GM08714 (cell line): ENCODE measurements around the gene INSYN2B.

Experiments
- H3K4me3 ChIP-seq: fragments of 200-500 bp; sonication (Bioruptor generic); 2 replicates; pipeline ENCODE4 v1.5.1; 2014; ENCODE audit warnings: mild to moderate bottlenecking, low read length, inconsistent platforms
- ZNF274 ChIP-seq: IDR thresholded peaks from 2 replicates; pipeline ENCODE4 v1.6.1; 2012; ENCODE audit warnings: mild to moderate bottlenecking, low read depth, low read length

The INSYN2B gene

GRCh38 chr5:169922474-169922873 is 57.8 kb downstream of the INSYN2B start:
- no peak for TF ChIP-seq ZNF274
- H3K4me3 ChIP-seq = no peak overlapping the region

GRCh38 chr5:169921949-169922348 is 58.3 kb downstream of the INSYN2B start:
- no peak for TF ChIP-seq ZNF274
- H3K4me3 ChIP-seq = no peak overlapping the region

GRCh38 chr5:169921384-169921783 is 58.9 kb downstream of the INSYN2B start:
- H3K4me3 ChIP-seq = no peak overlapping the region
- no peak for TF ChIP-seq ZNF274

- no peak overlapping the region for H3K4me3 ChIP-seq
- TF ChIP-seq ZNF274 = no peak
Observed at GRCh38 chr5:169920474-169920873, 59.8 kb downstream of the INSYN2B start.

GRCh38 chr5:169918228-169918627 is 62.1 kb downstream of the INSYN2B start:
- H3K4me3 ChIP-seq = no peak overlapping the region
- no peak for TF ChIP-seq ZNF274

GRCh38 chr5:169917500-169917899 is 62.8 kb downstream of the INSYN2B start:
- no peak for TF ChIP-seq ZNF274
- H3K4me3 ChIP-seq = no peak overlapping the region

GRCh38 chr5:169914766-169915165 is 65.5 kb downstream of the INSYN2B start:
- no peak for TF ChIP-seq ZNF274

GRCh38 chr5:169913479-169913878 is 66.8 kb downstream of the INSYN2B start:
- H3K4me3 ChIP-seq = no peak overlapping the region
- TF ChIP-seq ZNF274 = no peak

More at GRCh38 chr5:169914766-169915165, 65.5 kb downstream of the INSYN2B start:
- no peak overlapping the region for H3K4me3 ChIP-seq

GRCh38 chr5:169911448-169912212 is 68.7 kb downstream of the INSYN2B start:
- no peak overlapping the region for H3K4me3 ChIP-seq
- TF ChIP-seq ZNF274 = no peak

GRCh38 chr5:169910393-169910792 is 69.9 kb downstream of the INSYN2B start:
- no peak for TF ChIP-seq ZNF274
- no peak overlapping the region for H3K4me3 ChIP-seq

- no peak for TF ChIP-seq ZNF274
- no peak overlapping the region for H3K4me3 ChIP-seq
Observed at GRCh38 chr5:169909945-169910344, 70.3 kb downstream of the INSYN2B start.

- no peak for TF ChIP-seq ZNF274
- no peak overlapping the region for H3K4me3 ChIP-seq
Observed at GRCh38 chr5:169908864-169909263, 71.4 kb downstream of the INSYN2B start.

- no peak for TF ChIP-seq ZNF274
- H3K4me3 ChIP-seq = no peak overlapping the region
Observed at GRCh38 chr5:169906745-169907649, 73.3 kb downstream of the INSYN2B start.

- no peak for TF ChIP-seq ZNF274
- no peak overlapping the region for H3K4me3 ChIP-seq
Observed at GRCh38 chr5:169905017-169905416, 75.3 kb downstream of the INSYN2B start.

- no peak overlapping the region for H3K4me3 ChIP-seq
- TF ChIP-seq ZNF274 = no peak
Observed at GRCh38 chr5:169904508-169904907, 75.8 kb downstream of the INSYN2B start.

- no peak overlapping the region for H3K4me3 ChIP-seq
- TF ChIP-seq ZNF274 = no peak
Observed at GRCh38 chr5:169904059-169904458, 76.2 kb downstream of the INSYN2B start.
